ENCODE data around the gene C9orf78.

The C9orf78 gene

DNA sequence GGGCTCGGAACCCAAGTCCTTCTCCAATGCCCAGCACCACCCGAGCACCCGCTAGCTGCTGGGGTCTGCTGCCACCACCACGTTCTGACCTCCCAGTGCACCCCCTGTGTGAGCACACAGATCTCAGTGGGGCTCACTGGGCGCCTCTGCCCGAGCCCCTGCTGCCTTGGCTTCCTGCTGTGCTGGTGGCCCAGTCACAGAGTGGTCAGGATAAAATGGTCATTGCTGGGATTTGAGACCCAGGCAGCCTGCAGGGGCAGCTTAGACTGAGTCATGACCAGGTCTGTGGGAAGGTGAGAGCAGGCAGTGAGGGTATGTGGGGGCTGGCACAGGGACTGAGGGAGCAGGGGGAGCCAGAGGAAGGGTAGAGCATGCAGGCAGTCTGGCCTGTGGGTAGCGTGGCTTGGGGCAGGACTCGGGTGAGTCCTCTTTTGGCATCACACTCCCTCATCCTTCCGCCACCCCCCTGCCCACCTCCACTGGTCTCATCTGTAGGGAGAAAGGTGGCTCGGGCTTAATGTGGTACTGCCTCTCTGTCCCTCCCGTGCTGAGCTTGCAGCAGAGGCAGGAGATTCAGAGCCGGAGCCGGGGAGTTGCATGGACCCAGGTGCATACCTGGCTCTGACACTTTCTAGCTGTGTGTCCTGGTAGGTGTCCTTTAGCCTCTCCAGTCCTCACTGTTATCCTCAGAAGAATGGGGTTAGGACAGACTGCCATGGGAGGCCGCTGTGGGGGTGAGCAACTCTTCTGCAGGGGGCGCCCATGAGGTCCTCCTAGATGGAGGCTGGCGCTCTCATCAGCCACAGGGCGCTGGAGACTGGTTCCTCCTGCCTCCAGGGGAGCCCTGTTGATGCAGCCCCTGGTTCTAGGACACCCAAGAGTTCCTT, 32.3 kb upstream of the C9orf78 start:
- no peak for DNase-seq (ENCODE audit: low spot score)

- DNase-seq (ENCODE audit: low spot score), result no peak
Measured at GRCh38 chr9:129866394-129867135, 31.5 kb upstream of the C9orf78 start.

- DNase-seq (ENCODE audit: low spot score), result no peak
Measured at GRCh38 chr9:129865668-129866320, 30.7 kb upstream of the C9orf78 start.

DNA sequence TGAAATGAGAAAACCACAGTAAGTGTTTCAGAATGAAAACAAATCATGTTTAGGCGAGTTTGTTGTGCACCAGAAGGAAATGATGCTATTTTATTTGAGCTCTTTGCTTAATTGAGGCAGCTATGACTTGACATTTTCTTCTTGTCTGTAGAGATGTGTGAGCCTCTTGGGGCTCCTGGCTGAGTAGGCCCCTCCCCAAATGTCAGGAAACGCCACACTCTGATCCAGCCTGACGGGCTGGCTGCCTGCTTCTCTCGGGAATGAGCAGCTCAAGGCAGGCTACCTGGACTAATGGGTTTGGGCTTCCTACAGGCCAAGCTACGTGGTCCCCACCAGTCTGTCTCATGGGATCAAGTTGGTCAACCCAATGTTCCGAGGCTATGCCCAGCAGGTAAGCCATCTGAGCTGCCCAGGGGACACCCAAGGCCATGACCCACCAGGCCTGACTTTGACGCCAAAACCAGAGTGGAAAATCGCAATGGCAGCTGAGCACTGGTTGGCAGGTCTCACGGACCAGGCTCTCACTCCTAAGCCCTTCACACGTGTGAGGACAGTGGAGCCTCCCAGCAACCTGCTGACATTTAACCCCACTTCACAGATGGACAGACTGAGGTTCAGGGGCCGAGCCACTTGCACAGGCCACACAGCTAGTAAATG, 30.0 kb upstream of the C9orf78 start:
- no peak for DNase-seq (ENCODE audit: low spot score)

- no peak for DNase-seq (ENCODE audit: low spot score)
Measured at GRCh38 chr9:129863059-129863690, 28.1 kb upstream of the C9orf78 start.

DNA sequence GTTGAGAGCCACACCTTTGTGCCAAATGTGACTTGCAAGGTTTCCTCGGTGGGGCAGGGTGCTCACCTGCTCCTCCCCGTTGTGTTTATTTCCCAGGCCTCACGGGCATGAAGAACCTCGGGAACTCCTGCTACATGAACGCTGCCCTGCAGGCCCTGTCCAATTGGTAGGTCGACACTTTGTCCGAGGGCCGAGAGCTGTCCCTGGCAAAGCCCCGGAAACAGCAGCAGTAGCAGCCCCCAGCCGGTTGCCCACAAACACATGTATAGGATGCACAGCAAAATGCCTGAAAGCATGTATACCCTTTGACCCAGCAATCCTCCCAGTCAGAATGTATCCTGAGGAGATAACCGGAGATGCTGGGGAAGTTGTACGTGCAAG, 26.4 kb upstream of the C9orf78 start:
- no peak for DNase-seq (ENCODE audit: low spot score)

GRCh38 chr9:129860653-129861446, 25.8 kb upstream of the C9orf78 start:
- no peak for DNase-seq (ENCODE audit: low spot score)

DNA sequence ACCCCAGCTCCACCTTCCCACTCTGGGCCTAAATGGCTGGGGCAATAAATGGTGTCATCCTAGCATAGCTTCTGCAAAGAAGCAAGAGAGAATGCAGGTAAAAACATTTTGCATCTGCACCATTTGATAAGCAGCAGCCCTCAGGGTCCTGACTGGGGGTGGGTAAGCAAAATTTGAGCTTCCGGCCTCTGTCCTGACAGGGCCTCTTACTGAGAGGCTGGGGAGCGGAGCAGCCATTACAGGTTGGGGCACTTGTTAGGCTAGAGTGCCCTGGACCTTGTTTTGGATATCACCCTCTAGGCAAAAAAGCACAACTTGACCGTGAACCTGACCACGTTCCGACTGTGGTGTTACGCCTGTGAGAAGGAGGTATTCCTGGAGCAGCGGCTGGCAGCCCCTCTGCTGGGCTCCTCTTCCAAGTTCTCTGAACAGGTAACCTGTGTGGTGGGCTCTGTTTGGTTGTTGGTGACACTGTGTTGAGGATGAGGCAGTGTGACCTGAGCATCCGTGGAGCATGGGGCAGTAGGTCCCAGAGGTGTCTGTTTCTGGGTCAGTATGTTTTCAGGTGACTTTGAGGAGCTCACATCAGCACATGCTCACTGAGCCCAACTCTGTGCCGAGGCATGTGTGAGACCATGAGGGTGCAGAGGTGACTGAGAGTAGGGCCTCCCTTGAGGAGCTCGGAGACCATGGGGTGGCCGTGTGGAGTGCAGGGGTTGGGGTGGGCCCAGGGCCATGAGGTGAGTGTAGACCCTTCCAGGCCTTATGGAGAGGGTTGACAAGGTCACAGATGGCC, 23.3 kb upstream of the C9orf78 start:
- no peak for DNase-seq (ENCODE audit: low spot score)

GRCh38 chr9:129857207-129857606, 22.1 kb upstream of the C9orf78 start:
- no peak for DNase-seq (ENCODE audit: low spot score)

GRCh38 chr9:129854588-129855110, 19.6 kb upstream of the C9orf78 start:
- DNase-seq (ENCODE audit: low spot score), result no peak

GRCh38 chr9:129853614-129854013, 18.5 kb upstream of the C9orf78 start:
- no peak for DNase-seq (ENCODE audit: low spot score)

GRCh38 chr9:129852579-129852978, 17.5 kb upstream of the C9orf78 start:
- DNase-seq (ENCODE audit: low spot score), result no peak

GRCh38 chr9:129851821-129852220, 16.7 kb upstream of the C9orf78 start:
- DNase-seq (ENCODE audit: low spot score), result no peak

DNA sequence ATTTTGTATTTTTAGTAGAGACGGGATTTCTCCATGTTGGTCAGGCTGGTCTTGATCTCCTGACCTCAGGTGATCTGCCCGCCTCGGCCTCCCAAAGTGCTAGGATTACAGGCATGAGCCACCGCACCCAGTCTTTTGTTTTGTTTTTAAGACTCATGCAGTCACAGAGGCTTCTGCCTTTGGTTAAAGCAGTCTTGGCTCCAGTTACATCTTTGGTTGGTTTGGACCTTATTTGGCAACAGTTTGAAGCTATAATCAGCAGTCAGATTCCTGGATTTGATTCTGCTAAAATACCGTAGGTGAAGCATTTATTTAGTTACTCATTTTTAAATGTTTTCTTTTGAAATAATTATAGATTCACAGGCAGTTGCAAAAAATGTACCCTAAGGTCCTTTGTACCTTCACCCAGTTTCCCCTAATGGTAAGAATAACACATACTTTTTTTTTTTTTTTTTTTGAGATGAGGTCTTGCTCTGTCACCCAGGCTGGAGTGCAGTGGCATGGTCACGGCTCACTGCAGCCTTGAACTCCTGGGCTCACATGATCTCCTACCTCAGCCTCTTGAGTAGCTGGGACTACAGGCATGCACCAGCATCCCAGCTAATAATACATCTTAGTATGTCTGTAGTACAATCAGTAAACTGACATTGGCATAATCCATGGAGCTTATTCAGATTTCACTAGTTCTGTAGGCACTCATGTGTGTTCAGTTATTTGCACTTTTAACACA, 15.9 kb upstream of the C9orf78 start:
- DNase-seq (ENCODE audit: low spot score), result no peak

GRCh38 chr9:129849901-129850300, 14.8 kb upstream of the C9orf78 start:
- DNase-seq (ENCODE audit: low spot score), result no peak

DNA sequence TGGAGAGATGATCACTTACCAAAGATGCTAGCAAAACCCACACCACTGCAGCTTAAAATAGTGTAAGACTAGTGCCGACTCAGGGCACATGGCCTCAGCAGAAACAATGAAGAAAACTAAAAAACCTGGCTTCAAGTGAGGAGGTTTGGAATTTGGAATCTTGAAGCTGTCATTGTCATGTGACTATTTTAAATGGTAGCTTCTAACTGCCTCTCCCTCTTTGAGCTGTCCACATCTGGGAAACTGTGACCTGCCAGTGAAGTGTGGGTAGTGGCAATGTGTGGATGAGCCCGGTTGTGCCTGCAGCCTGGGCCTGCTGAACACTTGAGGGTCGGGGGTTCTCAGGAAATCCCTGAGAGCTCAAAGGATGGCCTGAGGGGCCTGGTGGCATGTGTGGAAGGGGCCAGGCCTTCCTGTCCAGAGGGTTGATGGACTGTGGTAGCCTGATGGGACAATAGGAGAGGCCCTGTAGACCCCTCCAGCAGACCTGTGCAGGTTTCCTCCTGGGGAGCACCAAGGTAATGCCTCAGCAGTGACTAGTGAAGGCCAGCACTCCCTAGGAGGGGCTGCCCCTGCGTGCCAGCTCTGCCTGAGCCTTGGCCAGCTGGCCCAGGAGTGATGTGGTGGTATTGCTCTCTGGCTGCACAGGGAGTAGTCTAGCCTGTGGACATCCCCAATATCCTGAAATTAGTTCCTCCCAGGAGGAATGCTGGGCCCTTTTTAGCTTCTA, 13.8 kb upstream of the C9orf78 start:
- DNase-seq (ENCODE audit: low spot score), result no peak

- DNase-seq (ENCODE audit: low spot score), result no peak
Measured at GRCh38 chr9:129845373-129845772, 10.3 kb upstream of the C9orf78 start.

DNA sequence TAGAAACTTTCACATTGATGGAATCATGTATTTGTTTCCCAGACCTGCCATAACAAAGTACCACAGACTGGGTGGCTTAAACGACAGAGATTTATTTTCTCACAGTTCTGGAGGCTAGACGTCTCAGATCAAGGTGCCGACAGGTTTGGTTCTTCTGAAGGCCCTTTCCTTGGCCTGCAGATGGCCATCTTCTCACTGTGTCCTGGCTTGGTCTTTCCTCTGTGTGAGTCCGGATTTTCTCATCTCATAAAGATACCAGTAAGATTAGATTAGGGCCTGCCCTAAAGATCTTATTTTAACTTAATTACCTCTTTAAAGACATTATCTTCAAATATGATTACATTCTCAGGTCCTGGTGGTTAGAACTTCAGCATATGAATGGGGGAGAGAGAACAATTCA, 6.0 kb upstream of the C9orf78 start:
- DNase-seq (ENCODE audit: low spot score), result no peak

- DNase-seq (ENCODE audit: low spot score), result no peak
Measured at GRCh38 chr9:129840034-129840433, 5.0 kb upstream of the C9orf78 start.
